ENCODE measurements around the gene SNX6. TPM values are rescaled to one million over a fixed set of nuclear protein-coding genes. Genes with fewer than 3 reads are reported as not detected.
"Not testable (repeated sequence)": the region's sequence is repeated elsewhere in the genome, so short reads cannot be mapped to it uniquely, and the experiment has no call there.

The SNX6 gene
- total RNA-seq, 2 experiments from 2014 or later, result 62.0 to 65.4 TPM

DNA sequence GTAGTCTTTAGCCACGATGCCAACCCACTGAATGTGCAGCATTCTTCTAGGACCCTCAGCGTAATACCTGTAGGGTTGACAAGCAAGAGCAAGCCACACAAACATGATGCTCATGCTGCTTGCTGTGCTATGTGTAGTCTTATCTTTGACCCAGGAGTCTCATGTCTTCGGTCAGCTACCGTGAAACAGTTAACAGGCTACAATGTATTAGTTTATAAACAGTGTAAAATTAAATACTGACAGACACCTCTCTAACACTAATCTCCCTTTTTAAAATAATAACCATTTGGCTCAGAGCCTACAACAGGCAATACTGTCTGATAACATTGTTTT lies 92.3 kb downstream of the SNX6 start:
- Mint-ChIP-seq H3K27me3 (no peaks in the 10 kb centered on the region), H3K4me1 (peaks cover 31% of the 10 kb centered on the region), H3K36me3 (peaks cover 7% of the 10 kb centered on the region), H3K9me3 (no peaks in the 10 kb centered on the region), H3K4me3 (no peak overlapping the region), H3K27ac (no peak overlapping the region)
- no peak for DNase-seq

DNA sequence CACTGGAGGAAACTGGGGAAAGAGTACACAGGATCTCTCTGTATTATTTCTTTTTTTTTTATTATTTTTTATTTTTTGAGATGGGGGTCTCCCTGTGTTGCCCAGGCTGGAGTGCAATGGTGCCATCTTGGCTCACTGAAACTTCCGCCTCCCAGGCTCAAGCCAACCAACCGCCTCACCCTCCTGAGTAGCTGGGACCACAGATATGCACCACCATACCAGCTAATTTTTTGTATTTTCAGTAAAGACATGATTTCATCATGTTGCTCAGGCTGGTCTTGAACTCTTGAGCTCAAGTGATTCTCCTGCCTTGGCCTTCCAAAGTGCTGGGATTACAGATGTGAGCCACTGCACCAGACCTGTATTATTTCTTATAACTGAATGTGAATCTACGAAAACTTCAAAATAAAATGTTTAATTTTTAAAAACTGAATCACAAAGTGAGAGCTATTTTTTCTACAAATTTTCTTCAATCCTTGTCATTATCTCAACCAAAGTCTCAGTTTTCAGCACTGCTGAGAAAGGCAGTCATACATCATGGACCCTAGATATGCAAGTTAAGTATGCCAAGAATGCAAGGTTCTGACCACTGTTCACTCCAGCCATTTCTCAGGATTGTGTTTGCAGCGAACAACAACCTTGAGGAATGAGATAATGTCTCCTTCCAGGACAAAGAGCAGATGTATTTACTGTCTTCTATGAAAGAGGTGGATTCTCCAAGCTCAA lies 92.8 kb downstream of the SNX6 start:
- H3K27ac Mint-ChIP-seq, result no peak overlapping the region

DNA sequence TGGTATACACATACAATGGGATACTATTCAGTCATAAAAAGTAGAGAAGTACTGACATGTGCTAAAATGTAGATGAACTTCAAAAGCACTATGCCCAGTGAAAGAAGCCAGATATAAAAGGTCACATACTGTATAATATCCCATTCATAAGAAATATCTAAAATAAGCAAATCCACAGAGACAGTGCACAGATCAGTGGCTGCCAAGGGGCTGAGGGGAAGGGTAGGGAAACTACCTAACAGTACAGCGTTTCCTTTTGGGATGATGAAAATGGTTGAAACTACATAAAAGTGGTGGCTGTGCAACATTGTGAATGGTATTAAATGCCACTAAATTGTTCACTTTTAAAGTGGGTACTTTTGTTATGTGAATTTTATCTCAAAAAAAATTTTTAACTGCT lies 102.4 kb downstream of the SNX6 start:
- DNase-seq, result no peak
- H3K27ac Mint-ChIP-seq, result peak overlapping the region; percentile 25

More for the DNA sequence above, 92.8 kb downstream of the SNX6 start:
- no peak for DNase-seq
- Mint-ChIP-seq H3K36me3 (peaks cover 7% of the 10 kb centered on the region), H3K4me3 (no peak overlapping the region), H3K4me1 (peaks cover 31% of the 10 kb centered on the region), H3K27me3 (no peaks in the 10 kb centered on the region), H3K9me3 (no peaks in the 10 kb centered on the region)

DNA sequence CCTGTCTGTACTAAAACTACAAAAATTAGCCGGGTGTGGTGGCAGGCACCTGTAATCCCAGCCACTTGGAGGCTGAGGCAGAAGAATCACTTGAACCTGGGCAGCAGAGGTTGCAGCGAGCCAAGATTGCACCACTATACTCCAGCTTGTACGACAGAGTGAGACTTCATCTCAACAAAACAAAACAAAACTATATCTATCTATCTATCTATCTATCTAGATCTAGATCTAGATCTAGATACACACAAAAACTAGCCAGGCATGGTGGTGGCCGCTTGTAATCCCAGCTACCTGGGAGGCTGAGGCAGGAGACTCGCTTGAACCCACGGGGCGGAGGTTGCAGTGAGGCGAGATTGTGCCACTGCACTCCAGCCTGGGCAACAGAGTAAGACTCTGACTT lies 105.7 kb downstream of the SNX6 start:
- H3K4me3 Mint-ChIP-seq, H3K27me3 Mint-ChIP-seq, DNase-seq, H3K4me1 Mint-ChIP-seq, H3K27ac Mint-ChIP-seq, H3K9me3 Mint-ChIP-seq: not testable (repeated sequence)
- peaks cover 25% of the 10 kb centered on the region for H3K36me3 Mint-ChIP-seq

More for the DNA sequence above, 102.4 kb downstream of the SNX6 start:
- H3K27me3 Mint-ChIP-seq, result no peaks in the 10 kb centered on the region
- peaks cover 2% of the 10 kb centered on the region for H3K4me1 Mint-ChIP-seq
- peaks cover 15% of the 10 kb centered on the region for H3K36me3 Mint-ChIP-seq
- no peak overlapping the region for H3K4me3 Mint-ChIP-seq
- H3K9me3 Mint-ChIP-seq, result no peaks in the 10 kb centered on the region

DNA sequence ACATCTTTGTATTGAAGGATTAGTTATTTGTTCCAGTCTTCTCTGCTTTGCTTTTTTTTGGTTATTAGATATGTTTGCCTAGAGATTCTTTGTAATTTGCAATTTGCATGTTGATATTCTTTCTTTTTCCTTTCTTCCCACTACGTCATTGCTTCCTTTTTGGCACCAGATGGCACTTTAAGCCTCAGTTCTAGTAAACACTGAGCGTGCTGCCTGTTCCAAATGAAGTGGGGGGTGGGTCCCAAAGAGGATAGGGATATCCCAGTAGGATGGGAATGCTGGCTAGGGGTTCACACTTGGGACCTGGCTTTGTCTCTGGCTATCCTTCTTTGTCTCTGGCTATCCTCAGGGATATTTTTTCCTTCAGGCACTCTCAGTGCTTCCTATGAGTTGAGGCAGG lies 107.5 kb downstream of the SNX6 start:
- Mint-ChIP-seq H3K36me3 (peaks cover 30% of the 10 kb centered on the region), H3K27ac (no peak overlapping the region), H3K4me1 (no peaks in the 10 kb centered on the region), H3K4me3 (no peak overlapping the region), H3K27me3 (no peaks in the 10 kb centered on the region), H3K9me3 (no peaks in the 10 kb centered on the region)
- no peak for DNase-seq

DNA sequence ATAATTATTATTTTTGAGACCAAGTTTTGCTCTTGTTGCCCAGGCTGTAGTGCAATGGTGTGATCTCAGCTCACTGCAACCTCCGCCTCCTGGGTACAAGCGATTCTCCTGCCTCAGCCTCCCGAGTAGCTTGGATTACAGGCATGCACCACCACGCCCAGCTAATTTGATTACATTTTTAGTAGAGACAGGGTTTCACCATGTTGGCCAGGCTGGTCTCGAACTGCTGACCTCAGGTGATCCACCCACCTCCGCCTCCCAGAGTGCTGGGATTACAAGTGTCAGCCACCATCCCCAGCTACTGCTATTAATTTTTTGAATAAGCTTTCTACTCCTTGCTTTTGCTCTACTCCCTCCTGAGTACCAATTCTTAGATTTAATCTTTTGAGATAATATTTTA lies 108.9 kb downstream of the SNX6 start:
- peaks cover 29% of the 10 kb centered on the region for H3K36me3 Mint-ChIP-seq
- DNase-seq, H3K4me3 Mint-ChIP-seq, H3K4me1 Mint-ChIP-seq, H3K27me3 Mint-ChIP-seq, H3K9me3 Mint-ChIP-seq, H3K27ac Mint-ChIP-seq: not testable (repeated sequence)

DNA sequence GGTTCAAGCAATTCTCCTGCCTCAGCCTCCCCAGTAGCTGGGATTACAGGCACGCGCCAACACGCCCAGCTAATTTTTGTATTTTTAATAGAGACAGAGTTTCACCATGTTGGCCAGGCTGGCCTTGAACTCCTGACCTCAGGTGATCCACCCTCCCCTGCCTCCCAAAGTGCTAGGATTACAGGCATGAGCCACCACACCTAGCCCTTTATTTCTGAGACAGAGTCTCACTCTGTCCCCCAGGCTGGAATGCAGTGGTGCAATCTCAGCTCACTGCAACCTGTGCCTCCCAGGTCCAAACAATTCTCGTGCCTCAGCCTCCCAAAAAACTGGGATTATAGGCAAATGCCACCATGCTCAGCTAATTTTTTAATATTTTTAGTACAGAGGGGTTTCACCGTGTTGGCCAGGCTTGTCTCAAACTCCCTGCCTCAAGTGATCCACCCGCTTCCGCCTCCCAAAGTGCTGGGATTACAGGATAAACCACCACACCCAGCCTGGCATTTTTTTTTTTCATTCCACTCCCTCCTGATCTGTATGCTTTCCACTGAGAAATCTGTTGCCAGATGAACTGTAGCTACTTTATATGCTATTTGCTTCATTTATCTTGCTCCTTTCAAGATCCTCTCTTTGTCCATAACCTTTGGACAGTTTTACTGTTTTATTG lies 109.5 kb downstream of the SNX6 start:
- H3K9me3 Mint-ChIP-seq, H3K4me1 Mint-ChIP-seq, H3K4me3 Mint-ChIP-seq, DNase-seq, H3K27ac Mint-ChIP-seq, H3K27me3 Mint-ChIP-seq: not testable (repeated sequence)
- H3K36me3 Mint-ChIP-seq, result peaks cover 27% of the 10 kb centered on the region

Other genes with a start within 250 kb of the SNX6 start
- 10 to 100 TPM; 13.0 to 13.5 TPM for gene SPTSSA, start 167.9 kb downstream of the SNX6 start, total RNA-seq
- 10 to 100 TPM; 38.6 to 39.2 TPM for gene EAPP, start 90.4 kb downstream of the SNX6 start, total RNA-seq
- 1 to 10 TPM; 7.8 to 9.9 TPM for gene CFL2, start 84.4 kb upstream of the SNX6 start, total RNA-seq
- gene BAZ1A, start 245.2 kb upstream of the SNX6 start, total RNA-seq, result 10 to 100 TPM; 68.7 to 68.9 TPM